ENCODE results near the gene COX19.
"Not testable (repeated sequence)": the region's sequence is repeated elsewhere in the genome, so short reads cannot be mapped to it uniquely, and the experiment has no call there.

COX19 gene

GRCh38 chr7:960269-960871 is 15.0 kb downstream of the COX19 start:
- DNase-seq (ENCODE audit: low read depth) = no peak

- not testable (repeated sequence) for DNase-seq (ENCODE audit: low read depth)
Observed at GRCh38 chr7:959740-960139, 15.6 kb downstream of the COX19 start.

- no peak for DNase-seq (ENCODE audit: low read depth)
Observed at GRCh38 chr7:959271-959670, 16.1 kb downstream of the COX19 start.

GRCh38 chr7:958221-959200 is 16.8 kb downstream of the COX19 start:
- no peak for DNase-seq (ENCODE audit: low read depth)

GRCh38 chr7:957418-958220 is 17.7 kb downstream of the COX19 start:
- DNase-seq (ENCODE audit: low read depth) = no peak

GRCh38 chr7:956031-956430 is 19.3 kb downstream of the COX19 start:
- no peak for DNase-seq (ENCODE audit: low read depth)

- DNase-seq (ENCODE audit: low read depth) = no peak
Observed at GRCh38 chr7:954330-955238, 20.8 kb downstream of the COX19 start, which contains the start of gene ADAP1. Gene ADAP1, minus strand, starts transcription at chr7:954680. Its CDS starts 203 bp downstream, at chr7:954477.

GRCh38 chr7:953547-954327 is 21.6 kb downstream of the COX19 start:
- no peak for DNase-seq (ENCODE audit: low read depth)

GRCh38 chr7:952548-953441 is 22.6 kb downstream of the COX19 start:
- no peak for DNase-seq (ENCODE audit: low read depth)

- DNase-seq (ENCODE audit: low read depth) = no peak
Observed at GRCh38 chr7:951881-952547, 23.3 kb downstream of the COX19 start.

GRCh38 chr7:949021-949934 is 26.1 kb downstream of the COX19 start:
- no peak for DNase-seq (ENCODE audit: low read depth)

GRCh38 chr7:947391-948210 is 27.7 kb downstream of the COX19 start:
- DNase-seq (ENCODE audit: low read depth) = no peak

- no peak for DNase-seq (ENCODE audit: low read depth)
Observed at GRCh38 chr7:946256-946996, 28.9 kb downstream of the COX19 start.

- DNase-seq (ENCODE audit: low read depth) = no peak
Observed at GRCh38 chr7:945556-946255, 29.6 kb downstream of the COX19 start.

GRCh38 chr7:945147-945555 is 30.2 kb downstream of the COX19 start:
- no peak for DNase-seq (ENCODE audit: low read depth)

- no peak for DNase-seq (ENCODE audit: low read depth)
Observed at GRCh38 chr7:944744-945143, 30.6 kb downstream of the COX19 start.
